Activated effector memory CD4-positive, alpha-beta T cell treated with anti-CD3 and anti-CD28 coated beads, Interleukin-2, amount 50 U/mL, for 16 hours (primary cell): ENCODE measurements around the gene PRKCD.

Source experiments
- DNase-seq: peaks from one replicate; pipeline ENCODE4 v3.0.0-alpha.2; 2020

The PRKCD gene

DNA sequence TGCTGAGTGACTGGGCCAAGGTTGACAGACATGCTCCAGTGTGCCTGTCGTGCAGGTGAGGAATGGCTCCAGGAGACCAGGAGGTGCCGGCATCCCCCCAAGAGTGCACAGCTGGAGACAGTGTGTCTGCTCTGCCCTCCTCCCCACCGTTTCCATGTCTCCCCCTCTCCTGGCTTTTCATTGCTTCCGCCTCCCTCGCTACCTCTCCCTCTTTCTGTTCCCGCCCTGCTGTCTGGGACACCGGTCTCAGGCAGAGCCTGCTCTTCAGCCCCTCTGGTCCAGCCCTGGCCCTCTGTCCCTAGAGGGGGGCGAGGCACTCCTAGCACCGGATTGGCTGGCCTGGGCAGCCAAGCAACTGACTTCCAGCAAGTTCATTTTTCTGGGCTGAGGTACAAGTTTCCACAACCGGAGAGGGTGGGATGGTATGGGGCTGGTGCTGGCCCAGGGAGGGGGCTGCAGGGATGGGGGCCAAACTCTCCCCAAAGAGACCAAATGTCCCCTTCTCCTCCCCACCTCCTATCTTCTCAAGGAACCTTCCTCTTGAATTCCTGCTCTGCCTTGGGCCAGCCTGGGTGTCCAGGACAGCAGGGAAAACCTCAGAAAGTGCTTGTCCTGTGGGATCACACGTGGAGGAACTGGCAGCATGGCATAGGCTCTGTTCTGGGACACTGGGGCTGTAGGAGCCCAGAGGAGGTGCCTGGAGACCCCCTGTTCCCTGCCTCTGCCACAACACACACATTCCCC lies 32.6 kb downstream of the PRKCD start:
- peak; percentile 28 for DNase-seq

DNA sequence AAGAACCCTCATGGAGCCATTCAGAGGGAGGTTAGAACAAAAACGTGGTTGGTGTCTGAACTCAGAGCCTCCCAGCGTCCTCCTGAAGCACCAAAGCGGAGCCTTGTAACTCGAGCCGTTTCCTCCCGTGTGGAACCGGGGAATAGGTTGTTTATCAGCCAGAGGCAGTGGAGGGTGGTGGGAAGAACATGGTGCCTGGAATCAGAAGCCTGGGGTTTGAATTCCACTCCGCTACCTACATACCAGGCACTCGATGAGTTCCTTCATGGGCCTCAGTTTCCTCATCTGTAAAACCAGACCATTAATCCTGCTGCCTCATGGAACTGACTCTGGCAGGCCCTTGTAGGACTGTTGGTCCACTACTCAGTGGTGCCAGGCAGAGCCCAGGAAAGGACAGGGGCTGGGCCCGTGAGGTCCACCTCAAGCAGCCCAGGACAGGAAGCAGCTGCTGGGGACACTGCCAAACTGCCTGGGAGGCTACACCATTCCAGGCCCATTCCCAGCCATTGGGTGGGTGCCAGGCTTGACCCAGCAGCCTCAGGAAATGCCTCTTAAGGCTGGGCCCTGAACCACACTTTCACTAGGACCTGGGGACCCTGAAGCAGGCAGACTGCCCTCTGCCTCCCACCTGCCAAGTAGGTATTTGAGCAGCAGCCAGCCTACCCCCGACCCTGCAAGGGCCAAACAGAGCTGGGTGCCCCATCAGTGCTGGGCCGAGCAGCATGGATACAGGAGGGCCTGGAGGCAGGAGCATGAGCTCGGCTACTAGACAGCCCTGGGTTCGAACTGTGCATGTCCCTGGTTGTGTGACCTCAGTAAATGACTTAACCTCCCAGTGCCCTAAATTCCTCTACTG lies 33.4 kb downstream of the PRKCD start:
- peak; percentile 60 for DNase-seq

DNA sequence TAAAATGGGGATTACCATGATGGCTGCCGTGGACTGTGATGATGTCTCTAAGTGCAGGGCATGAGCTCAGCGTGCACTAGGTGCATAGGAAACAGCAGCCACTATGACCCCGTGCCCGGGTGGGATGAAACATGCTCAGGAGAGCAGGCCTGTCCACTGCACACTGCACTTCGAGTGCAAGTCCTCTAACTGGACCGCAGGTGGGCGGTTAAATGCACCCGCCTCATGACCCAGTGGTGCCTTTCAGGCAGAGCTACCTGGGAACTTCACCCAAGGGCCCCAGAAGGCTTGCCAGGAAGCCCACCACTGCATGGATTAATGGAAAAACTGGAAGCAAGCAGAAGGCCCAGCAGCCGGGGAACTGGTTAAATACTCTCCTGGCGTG lies 34.0 kb downstream of the PRKCD start:
- peak; percentile 56 for DNase-seq

DNA sequence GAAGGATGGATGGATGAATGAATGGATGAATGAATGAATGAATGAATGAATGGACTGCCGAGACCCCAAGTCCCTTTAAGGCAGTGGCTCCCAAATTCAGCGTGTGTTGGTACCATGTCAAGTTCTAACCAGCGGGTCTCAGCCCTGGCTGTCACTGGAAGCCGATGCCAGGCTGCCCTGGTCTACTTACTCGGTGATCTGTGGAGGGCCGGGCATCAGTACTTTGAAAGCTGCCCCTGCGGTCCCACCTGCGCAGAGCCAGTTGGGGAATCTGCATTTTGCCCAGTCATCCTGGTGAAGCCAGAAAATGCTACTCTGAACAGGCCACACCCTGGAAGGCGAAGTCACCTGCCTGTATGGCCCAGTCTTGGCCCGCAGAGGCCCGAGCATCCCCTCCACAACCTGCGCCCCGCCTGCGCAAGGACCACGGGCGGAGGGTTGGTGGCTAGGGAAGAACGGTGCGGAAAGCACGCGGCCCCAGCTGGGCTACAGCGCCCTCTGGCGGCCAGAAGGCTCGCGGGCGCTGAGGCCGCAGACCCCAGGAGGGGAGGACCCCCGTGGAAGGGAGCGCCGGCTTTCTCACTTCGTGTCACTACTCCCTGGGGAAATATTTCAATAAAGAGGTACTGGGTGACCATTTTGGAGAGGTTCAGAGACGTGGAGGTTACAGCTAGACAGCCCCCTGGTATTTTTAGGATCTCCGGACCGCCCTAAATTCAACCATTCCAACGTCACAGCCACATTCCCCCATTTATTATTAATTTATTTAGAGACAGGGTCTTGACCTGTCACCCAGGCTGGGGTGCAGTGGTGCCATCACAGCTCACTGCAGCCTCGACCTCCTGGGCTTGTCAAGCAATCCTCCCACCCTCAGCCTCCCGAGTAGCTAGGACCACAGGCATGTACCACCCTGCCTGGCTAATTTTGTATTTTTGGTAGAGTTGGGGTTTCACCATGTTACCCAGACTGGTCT lies 34.9 kb downstream of the PRKCD start:
- DNase-seq = peak; percentile 85

DNA sequence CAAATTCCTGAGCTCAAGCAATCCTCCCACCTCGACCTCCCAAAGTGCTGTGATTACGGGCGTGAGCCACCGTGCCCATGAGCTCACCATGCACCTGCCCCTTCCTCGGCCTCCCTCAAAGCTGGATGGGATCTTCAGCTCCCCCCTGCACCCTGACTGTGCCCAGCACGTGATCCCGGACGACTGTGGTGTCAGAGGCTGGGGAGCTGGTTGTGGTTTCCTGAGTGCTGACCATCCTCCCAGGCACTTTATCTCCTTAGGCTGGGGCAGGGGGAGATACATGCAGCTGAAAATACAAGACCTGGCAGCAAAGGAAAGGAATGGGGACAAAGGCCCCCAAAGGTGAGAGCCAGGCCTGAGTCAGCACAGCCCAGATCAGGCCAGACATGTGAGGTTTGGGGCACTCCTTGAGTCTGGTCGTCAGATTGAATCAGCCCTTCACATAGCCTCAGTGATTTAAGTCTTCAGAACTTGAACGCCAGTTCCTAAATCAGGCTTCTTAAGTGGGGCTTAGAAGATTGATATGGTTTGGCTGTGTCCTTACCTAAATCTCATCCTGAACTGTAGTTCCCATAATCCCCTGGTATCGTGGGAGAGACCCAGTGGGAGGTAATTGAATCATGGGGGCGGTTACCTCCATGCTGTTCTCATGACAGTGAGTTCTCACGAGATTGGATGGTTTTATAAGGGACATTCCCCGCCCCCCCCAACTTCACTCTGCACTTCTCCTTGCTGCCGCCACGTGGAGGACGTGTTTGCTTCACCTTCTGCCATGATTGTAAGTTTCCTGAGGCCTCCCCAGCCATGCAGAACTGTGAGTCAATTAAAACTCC lies 35.8 kb downstream of the PRKCD start:
- DNase-seq = peak; percentile 75

DNA sequence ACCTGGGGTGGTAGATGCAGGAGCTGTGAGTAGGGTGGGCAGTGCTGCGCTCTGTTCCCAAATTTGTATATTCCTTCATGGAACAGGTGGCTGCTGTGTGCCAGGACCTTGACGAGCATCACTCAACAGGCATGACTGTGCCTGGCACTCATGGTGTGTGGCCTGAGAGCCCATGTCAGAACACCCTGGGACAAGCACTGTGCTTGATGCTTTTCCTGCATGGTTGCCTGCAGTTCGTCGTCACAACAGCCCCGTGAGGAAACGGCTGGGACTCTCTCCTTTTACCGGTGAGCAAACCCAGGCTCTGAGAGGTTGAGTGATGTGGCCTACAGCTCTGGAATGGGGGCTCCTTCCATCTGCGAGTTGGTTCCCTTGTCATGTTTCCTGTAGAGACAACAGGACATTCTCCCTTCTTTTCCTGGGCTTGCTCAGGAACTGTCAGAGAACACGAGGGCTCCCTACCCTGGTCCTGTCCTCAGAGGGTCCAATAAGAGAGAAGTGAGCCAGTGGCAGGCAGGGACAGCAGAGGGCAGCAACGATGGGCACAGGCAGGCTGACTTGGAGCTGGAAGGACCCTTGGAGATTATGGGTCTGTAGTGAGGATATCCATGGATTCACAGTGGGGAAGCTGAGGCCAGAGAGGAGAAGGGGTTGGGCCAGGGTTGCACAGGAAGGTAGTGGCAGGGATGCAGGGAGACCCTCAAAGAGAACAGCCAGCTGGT lies 37.4 kb downstream of the PRKCD start:
- DNase-seq = peak; percentile 47

DNA sequence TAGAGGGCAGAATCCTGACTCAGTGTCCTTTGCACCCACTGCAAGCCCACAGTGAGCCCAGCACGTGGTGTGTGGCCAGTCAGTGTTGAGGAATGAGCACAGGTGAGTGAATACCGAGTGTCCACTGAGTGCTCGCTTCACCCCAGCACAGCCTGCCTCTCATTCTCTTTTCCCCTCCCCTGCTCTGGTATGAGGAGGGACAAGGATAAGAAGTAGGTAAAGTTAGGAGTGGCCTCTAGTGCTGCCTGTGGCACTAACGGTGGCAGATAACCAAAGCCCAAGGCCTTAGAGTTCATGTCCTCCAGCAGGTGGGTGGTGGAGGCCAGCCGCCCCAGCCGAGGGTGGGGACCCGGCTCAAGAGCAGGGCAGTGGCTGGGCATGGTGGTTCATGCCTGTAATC lies 38.0 kb downstream of the PRKCD start:
- no peak for DNase-seq

DNA sequence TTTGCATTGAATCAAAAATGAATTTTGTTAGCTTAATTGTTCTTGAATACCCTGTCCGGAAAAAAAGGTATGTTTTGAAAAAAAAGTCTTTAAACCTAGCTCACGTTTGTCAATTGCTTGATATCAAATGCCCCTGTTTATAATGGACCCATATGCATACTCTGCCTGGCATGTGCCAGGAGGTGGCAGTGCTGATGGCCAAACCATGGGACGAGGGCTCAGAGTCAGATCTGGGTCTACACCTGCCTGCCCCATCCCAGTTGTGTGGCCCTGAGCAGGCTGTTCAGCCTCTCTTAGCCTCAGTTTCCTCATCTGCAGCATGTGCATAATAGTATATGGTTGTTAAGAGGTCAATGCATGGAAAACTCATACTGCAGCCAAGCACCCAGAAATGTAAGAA lies 38.8 kb downstream of the PRKCD start:
- no peak for DNase-seq

DNA sequence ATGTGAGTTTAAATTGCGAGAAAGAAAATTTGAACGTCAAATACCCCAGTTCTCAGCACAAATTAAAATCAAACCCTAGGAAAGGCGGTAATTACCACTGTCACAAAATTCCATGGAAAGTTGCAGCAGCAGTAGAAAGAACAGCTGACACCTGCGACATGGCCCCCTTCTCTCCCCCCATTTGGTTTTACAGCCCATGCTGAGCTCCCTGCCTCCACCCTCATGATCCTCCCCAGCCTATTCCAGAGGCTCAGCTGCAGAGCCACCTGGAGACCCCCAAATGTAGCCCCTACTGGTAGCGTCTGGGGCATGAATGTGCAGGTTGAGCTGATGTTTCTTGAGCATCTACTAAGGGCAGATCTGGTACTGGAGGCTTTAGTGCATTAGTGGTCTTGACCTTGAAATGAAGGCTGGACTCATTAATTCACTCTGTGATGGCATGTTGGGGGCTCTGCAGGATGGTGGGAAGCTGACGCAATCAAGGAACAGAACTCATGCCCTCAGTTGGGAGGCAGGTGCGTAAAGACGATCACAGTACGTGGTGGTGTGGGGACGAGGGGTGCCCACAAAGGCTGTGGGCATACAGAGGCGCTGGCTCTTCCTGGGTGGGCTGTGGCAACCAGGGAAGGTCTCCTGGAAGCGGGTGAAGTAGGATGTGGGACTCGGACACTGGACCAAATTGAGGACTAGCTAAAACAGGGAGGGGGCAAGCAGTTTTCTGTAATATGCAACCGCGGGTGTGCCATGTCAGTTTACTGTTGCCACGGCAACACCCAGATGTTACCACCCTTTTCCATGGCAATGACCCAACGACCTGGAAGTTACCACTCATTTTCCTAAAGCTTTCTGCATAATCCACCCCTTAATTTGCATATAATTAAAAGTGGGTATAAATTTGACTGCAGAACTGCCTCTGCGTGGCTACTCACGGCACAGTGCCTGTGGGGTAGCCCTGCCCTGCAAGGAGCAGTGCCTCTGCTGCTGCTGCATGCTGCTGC lies 39.8 kb downstream of the PRKCD start:
- DNase-seq = no peak

DNA sequence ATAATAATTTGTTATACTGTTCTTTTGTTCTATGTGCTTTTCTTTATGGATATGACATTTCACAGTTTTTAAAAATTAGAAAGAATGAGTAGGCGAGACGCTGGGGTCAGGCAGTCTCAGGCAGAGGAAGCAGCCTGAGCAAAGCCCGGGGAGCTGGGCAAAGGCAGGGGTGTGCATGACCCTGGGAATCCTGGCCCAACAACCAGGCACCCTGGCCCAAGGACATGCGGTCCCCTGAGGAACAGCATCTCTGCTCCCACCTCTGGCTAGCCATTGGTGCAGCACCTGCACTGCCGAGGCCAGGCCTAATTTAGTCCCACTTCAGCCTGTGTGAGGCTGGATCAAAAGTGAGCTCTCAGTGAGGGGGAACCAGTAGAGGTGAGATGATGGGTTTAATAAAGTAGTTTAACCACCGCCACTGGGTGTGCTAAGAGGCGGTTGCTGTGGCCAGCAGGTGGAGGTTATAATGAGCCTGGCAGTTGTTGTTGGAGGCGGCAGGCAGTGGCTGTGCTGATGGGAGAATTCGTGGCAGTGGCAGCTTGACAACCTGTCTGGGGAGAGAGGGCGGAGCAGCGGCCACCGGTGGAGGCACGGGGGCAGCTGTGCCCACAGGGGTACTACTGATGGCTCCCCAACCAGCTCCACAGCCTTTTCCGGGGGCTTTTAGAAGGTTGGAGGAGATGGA lies 41.5 kb downstream of the PRKCD start:
- DNase-seq = no peak

DNA sequence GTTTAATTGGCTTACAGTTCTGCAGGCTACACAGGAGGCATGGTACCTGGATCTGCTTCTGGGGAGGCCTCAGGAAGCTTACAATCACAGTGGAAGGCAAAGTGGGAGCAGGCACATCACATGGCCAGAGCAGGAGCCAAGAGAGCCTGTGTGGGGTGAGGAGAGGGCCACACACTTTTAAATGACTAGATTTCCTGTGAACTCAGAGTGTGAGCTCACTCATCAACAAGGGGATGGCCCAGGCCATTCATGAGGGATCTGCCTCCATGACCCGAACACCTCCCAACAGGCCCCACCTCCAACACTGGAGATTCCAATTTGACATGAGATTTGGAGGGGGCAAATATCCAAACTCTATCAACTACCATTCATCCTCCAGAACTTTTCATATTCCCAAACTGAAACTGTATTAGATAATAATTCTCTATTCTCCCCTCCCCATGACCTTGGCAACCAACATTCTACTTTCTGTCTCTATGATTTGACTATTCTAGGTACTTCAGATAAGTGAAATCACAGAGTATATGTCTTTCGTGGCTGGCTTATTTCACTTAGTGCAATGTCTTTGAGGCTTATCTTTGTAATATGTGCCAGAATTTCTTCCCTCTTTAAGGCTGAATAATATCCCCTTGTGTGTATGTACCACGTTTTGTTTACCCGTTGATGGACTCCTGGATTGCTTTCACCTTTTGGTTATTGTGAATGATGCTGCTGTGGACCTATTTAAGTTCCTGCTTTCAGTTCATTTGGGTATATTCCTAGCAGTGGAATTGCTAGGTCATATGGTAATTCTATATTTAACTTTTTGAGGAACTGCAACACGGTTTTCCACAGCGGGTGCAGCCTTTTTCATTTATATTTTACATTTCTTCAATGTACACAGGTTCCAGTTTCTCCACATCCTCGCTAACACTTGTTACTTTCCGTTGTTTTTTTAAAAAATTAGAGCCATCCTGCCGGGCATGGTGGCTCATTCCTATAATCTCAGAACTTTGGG lies 51.0 kb downstream of the PRKCD start:
- no peak for DNase-seq

DNA sequence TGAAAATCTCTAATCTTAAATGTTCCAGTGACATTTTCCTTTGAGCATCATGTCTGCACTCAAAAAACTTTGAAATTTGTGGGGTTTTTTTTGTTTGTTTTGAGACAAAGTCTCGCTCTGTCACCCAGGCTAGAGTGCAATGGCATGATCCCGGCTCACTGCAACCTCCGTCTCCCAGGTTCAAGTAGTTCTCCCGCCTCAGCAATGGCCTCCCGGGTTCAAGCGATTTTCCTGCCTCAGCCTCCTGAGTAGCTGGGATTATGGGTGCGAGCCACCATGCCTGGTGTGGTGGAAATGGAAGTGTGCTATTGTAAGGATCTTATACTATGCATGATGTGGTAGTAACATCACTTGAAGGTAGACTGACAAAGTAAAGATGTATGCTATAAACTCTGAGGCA lies 52.3 kb downstream of the PRKCD start:
- no peak for DNase-seq

DNA sequence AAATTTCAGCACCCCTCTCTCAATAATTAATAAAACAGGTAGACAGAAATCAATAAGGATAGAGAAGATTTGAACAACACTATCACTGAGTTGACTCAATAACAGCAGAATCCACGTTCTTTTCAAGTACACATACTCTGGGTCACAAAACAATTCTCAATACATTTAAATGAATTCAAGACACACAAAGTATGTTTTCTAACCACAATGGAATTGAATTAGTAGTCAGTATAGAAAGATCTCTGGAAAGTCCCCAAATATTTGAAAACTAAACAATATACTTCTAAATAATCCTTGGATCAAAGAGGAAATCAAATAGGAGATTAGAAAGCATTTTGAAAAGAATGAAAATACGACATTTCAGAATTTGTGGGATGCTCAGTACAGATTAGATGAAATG lies 54.8 kb downstream of the PRKCD start:
- no peak for DNase-seq

DNA sequence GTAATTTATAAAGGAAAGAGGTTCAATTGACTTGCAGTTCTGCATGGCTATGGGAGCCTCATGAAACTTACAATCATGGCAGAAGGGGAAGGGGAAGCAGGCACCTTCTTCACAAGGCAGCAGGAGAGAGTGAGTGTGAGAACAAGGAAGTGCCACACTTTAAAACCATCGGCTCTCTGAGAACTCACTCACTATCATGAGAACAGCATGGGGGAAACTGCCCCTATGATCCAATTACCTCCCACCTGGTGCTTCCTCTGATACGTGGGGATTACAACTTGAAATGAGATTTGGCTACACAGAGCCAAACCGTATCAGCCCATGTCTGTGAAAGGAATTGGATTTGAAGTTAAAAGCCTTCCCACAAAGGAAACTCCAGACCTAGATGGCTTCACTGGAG lies 55.7 kb downstream of the PRKCD start:
- peak; percentile 19 for DNase-seq

DNA sequence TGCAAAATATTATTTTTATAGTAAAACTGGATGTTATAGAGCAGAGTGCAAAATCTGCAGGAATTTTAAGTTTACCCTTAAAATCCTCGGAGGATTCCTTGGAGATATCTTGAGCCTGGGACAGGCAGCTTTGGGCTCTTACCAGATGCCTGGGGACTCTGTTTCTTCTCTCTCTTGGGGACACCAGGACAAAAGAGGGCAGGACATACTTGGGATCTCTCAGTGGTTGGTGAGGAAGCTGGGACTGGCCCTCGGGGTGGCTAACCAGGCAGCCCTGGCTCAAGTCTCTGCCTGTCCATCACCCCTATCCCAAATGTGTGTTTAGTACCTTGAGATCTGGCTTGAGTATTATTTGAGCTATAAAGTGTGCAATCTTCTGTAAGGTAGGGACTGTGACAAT lies 56.2 kb downstream of the PRKCD start:
- peak; percentile 2 for DNase-seq

DNA sequence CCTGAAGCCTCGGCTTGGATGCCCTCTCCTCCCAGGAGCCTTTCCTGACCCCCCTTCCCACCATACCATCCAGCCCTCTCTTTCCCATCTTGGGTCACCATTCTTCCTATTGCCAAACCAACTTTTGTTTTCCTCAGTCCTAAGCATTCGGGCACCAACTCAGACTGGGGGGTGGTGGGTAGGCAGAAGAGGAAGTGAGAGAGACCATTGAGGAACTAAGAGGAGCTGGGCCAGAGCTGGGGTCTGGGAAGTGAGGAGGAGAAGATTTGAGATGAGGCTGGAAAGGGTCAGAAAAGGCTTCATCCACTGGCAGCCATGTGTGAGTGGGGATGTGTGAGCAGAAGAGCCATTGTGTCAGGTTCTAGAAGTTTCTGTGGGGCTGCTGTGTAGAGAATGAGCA lies 57.1 kb downstream of the PRKCD start:
- DNase-seq = peak; percentile 42

DNA sequence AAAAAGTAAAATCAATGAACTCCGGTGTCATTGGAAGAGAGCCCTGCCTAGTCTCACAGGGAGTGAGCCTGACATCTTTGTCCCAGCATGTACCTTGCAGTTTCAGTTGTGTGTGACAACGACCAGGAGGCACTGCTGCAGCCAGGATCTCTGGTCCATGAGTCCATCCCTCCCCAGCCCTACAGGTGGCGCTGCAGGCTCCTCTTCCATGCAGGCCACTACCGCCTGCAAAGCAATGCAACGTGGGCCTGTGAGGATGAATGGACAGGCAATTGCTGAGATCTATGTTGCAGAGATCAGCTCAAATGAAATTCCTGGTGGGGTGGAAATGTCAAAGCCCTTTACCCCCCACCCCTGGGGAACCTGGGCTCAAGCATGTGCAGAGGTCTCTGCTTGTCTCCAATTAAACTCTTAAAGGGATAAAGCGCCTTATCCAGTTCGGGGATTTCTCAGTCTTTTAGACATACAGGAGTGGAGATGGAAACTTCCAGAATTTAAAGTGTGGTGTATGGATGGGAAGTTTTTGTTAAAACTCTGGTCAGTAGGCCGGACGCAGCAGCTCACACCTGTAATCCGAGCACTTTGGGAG lies 59.0 kb downstream of the PRKCD start:
- DNase-seq = peak; percentile 90

DNA sequence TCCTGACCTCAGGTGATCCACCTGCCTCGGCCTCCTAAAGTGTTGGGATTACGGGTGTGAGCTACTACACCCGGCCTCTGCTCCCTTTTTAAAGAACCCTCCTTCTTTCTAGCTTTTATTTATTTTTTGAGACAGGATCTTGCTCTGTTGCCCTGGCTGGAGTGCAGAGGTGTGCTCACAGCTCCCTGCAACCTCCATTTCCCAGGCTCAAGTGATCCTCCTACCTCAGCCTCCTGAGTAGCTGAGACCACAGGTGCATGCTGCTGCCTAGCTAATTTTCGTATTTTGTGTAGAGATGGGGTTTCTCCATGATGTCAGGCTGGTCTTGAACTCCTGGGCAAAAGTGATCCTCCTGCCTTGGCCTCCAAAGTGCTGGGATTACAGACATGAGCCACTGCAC lies 60.3 kb downstream of the PRKCD start:
- DNase-seq = peak; percentile 12
